ENCODE measurements around the gene CRYGS. TPM values are rescaled to one million over a fixed set of nuclear protein-coding genes. Genes with fewer than 3 reads are reported as not detected.

The CRYGS gene
- total and polyA plus RNA-seq, 9 of the 15 experiments (the other 6 are each of a cell fraction or from before 2014, with no cell fraction given), result 1.5 to 3.8 (median 2.0) TPM

DNA sequence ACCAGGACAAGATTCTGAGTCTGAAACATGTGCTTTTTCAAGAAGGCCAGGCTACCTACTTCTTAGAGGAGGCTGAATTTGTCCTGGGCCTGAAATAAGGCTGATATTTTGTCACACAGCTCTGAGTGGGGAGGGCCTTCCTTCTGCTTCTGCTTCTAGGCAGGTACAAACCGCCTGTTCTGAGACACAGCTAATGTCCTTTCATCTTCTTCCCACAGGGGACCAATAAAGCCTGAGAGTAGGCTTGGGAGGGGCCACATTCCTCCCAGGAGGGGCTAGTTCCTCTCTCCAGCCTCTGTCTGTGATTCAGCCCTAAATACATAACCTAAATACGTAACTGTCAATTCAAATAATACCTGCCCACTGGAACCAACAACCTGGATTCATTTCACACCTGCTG, 34.8 kb downstream of the CRYGS start:
- no peaks in the 10 kb centered on the region for H3K9me3 ChIP-seq (replicated peaks; ENCODE audit: control insufficient read depth, insufficient read depth, low read depth, low read length)
- WGBS (ENCODE audit: insufficient coverage, low coverage, missing lambda C conversion rate), result 0% methylated on average over 2 of the region's 2 CpGs
- no TSS peak for BruUV-seq (replicated peaks)

GRCh38 chr3:186506857-186507256, 37.3 kb downstream of the CRYGS start:
- no peaks in the 10 kb centered on the region for H3K4me1 ChIP-seq (replicated peaks in 1 of 2; ENCODE audit: control insufficient read depth in 2 of 2, insufficient read depth in 2 of 2, low read length in 2 of 2)
- ChIA-PET CTCF (ENCODE audit: low intra/inter-chr PET ratio) (no interaction called here), POLR2A (interaction anchor here (0.6 kb wide), 1 partner anchor 97 kb away, joined by 3 read pairs; no protein-coding TSS in a partner anchor)
- ATAC-seq (no peak), FAIRE-seq (no peak), DNase-seq (ENCODE audit: extremely low read depth in 1 of 4, low spot score in 3 of 4) (no peak)
- no TSS peak for BruUV-seq (replicated peaks)
- 3% methylated on average over 2 of the region's 2 CpGs for WGBS (ENCODE audit: insufficient coverage, low coverage, missing lambda C conversion rate)
- peaks cover 16 to 55% of the 10 kb centered on the region in 2 experiments for H3K27me3 ChIP-seq (ENCODE audit: control insufficient read depth in 2 of 2, insufficient read depth in 2 of 2, low read length in 2 of 2)
- no peaks in the 10 kb centered on the region for H3K9me3 ChIP-seq (replicated peaks; ENCODE audit: control insufficient read depth, insufficient read depth, low read depth, low read length)
- no peak overlapping the region for H3K4me3 ChIP-seq
- H2AFZ ChIP-seq (ENCODE audit: low read depth, low read length), result no peak overlapping the region
- no peaks in the 10 kb centered on the region for H3K36me3 ChIP-seq (ENCODE audit: control insufficient read depth, insufficient read depth, low read length)
- H3K9me1 ChIP-seq (ENCODE audit: control insufficient read depth, insufficient read depth, low read length), result no peaks in the 10 kb centered on the region
- intact Hi-C loops (cut with micrococcal nuclease) (no loop called here), in situ Hi-C loops (cut with MboI) (no loop called here)
- H3K79me2 ChIP-seq (ENCODE audit: control insufficient read depth, insufficient read depth, low read length), result no peaks in the 10 kb centered on the region
- no peak overlapping the region for H3K4me2 ChIP-seq (ENCODE audit: insufficient read depth, low read length)
- no peak overlapping the region for H3K27ac ChIP-seq (ENCODE audit: extremely low read depth, low read depth, low read length)
- peaks cover 4% of the 10 kb centered on the region; the same call in 1 of the 2 replicates for H4K20me1 ChIP-seq (replicated peaks; ENCODE audit: control insufficient read depth, insufficient read depth, low read length)
- H3K9ac ChIP-seq (ENCODE audit: insufficient read depth in 1 of 2, low read depth in 2 of 2, low read length in 2 of 2), result no peak overlapping the region
- TF ChIP-seq MBD2 (IDR thresholded peaks at IDR 0.05; ENCODE audit: borderline replicate concordance, low read depth), result no peak
- no peak for TF ChIP-seq ATF7 (IDR thresholded peaks at IDR 0.05)
- TF ChIP-seq RAD21 (CRISPR knock-in tag; conservative IDR thresholded peaks at IDR 0.05 in 1 of 2, IDR thresholded peaks at IDR 0.05 in 1 of 2), result no peak
- no peak for TF ChIP-seq U2AF1 (optimal IDR thresholded peaks at IDR 0.05; ENCODE audit: low read depth, low read length)
- TF ChIP-seq ZNF3 (CRISPR knock-in tag; IDR thresholded peaks at IDR 0.05), result no peak
- no peak for TF ChIP-seq TBL1XR1 (IDR thresholded peaks at IDR 0.05; ENCODE audit: low read length in 2 of 2)
- no peak for TF ChIP-seq TCF15 (CRISPR knock-in tag; IDR thresholded peaks at IDR 0.05)
- no peak for TF ChIP-seq SOX6 (IDR thresholded peaks at IDR 0.05)

More for the DNA sequence above, 34.8 kb downstream of the CRYGS start:
- ATAC-seq (no peak; the same call in 2 of the 3 replicates), FAIRE-seq (no peak), DNase-seq (ENCODE audit: extremely low read depth in 1 of 4, low spot score in 3 of 4) (no peak)
- H3K79me2 ChIP-seq (ENCODE audit: control insufficient read depth, insufficient read depth, low read length), result no peaks in the 10 kb centered on the region
- TF ChIP-seq NUFIP1 (IDR thresholded peaks at IDR 0.05; ENCODE audit: partially characterized antibody) (no peak), HOXB6 (CRISPR knock-in tag; IDR thresholded peaks at IDR 0.05; ENCODE audit: borderline replicate concordance) (no peak)
- no peak overlapping the region for H3K27ac ChIP-seq (ENCODE audit: extremely low read depth, low read depth, low read length)
- ChIA-PET POLR2A (interaction anchor here (0.6 kb wide), 1 partner anchor 44 kb away, joined by 3 read pairs; no protein-coding TSS in a partner anchor), CTCF (ENCODE audit: low intra/inter-chr PET ratio) (interaction anchor here (0.5 kb wide), 1 partner anchor 291 kb away, joined by 4 read pairs; no protein-coding TSS in a partner anchor)
- H2AFZ ChIP-seq (ENCODE audit: low read depth, low read length), result no peak overlapping the region
- H3K4me1 ChIP-seq (replicated peaks in 1 of 2; ENCODE audit: control insufficient read depth in 2 of 2, insufficient read depth in 2 of 2, low read length in 2 of 2), result no peaks in the 10 kb centered on the region
- H3K9me1 ChIP-seq (ENCODE audit: control insufficient read depth, insufficient read depth, low read length), result no peaks in the 10 kb centered on the region
- no peaks in the 10 kb centered on the region for H3K36me3 ChIP-seq (ENCODE audit: control insufficient read depth, insufficient read depth, low read length)
- intact Hi-C loops (cut with micrococcal nuclease), result no loop called here
- in situ Hi-C loops (cut with MboI), result no loop called here
- H3K9ac ChIP-seq (ENCODE audit: insufficient read depth in 1 of 2, low read depth in 2 of 2, low read length in 2 of 2), result no peak overlapping the region
- no peak overlapping the region for H3K4me3 ChIP-seq
- H4K20me1 ChIP-seq (replicated peaks; ENCODE audit: control insufficient read depth, insufficient read depth, low read length), result peaks cover 7% of the 10 kb centered on the region; the same call in 1 of the 2 replicates
- no peak overlapping the region for H3K4me2 ChIP-seq (ENCODE audit: insufficient read depth, low read length)
- peaks cover 13 to 54% of the 10 kb centered on the region in 2 experiments for H3K27me3 ChIP-seq (ENCODE audit: control insufficient read depth in 2 of 2, insufficient read depth in 2 of 2, low read length in 2 of 2)
